Measurements from ENCODE around the gene SSC4D.

DNA sequence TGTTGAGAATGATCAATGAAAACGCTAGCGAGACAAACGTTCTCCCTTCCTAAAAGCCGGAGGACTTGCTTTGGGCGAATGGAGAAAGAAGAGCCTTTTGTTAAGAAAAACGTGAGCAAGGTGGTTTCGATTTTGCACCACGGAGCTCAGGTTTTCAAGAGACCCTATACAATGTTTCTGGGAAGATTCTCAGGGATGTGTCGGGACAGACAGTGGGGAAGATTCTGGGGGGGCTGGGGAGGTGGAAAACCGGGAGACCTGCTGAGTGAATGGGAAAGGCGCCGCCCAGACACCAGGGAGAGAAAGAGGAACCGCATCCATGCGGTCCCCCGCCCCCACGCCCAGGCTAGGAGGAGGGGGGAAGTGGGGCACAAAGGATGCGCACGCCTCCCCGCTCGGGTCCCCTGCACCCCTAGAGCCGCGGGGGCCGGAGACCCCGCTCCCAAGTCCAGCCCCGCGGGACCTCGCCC lies 51.5 kb downstream of the SSC4D start:
- TF ChIP-seq, protein P1, sequence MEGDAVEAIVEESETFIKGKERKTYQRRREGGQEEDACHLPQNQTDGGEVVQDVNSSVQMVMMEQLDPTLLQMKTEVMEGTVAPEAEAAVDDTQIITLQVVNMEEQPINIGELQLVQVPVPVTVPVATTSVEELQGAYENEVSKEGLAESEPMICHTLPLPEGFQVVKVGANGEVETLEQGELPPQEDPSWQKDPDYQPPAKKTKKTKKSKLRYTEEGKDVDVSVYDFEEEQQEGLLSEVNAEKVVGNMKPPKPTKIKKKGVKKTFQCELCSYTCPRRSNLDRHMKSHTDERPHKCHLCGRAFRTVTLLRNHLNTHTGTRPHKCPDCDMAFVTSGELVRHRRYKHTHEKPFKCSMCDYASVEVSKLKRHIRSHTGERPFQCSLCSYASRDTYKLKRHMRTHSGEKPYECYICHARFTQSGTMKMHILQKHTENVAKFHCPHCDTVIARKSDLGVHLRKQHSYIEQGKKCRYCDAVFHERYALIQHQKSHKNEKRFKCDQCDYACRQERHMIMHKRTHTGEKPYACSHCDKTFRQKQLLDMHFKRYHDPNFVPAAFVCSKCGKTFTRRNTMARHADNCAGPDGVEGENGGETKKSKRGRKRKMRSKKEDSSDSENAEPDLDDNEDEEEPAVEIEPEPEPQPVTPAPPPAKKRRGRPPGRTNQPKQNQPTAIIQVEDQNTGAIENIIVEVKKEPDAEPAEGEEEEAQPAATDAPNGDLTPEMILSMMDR (conservative IDR thresholded peaks at IDR 0.05) = no peak
- TF ChIP-seq ZFX (IDR thresholded peaks at IDR 0.05) = no peak
